Psoas muscle (tissue), 8 donors: Measurements from ENCODE around the gene CXXC5. TPM values are rescaled to one million over a fixed set of nuclear protein-coding genes. Genes with fewer than 3 reads are reported as not detected.

Experiments
- ATAC-seq, 4 donors: fragments of 200-7000 bp; cut with Tn5 transposase; one replicate each; pipeline ENCODE4 v1.9.1; 2020; ENCODE audit warnings: moderate library complexity in 3 of 4, mild to moderate bottlenecking in 2 of 4
- DNase-seq, 2 donors: peaks; one replicate each; pipeline ENCODE4 v3.0.0-alpha.2; 2020
- H3K27ac ChIP-seq: fragments of 200-600 bp; one replicate; pipeline ENCODE4 v1.8.0; 2022
- H3K27me3 ChIP-seq, 3 donors: fragments of 200-600 bp in 1 of 3; one replicate each; pipeline versions ENCODE4 v1.6.1 to v1.8.0; 2013 to 2022; ENCODE audit warnings: low read length in 2 of 3, mild to moderate bottlenecking in 2 of 3, moderate library complexity in 1 of 3; ENCODE audit not compliant: insufficient read depth in 3 of 3
- H3K36me3 ChIP-seq, 2 donors: fragments of 200-600 bp in 1 of 2; one replicate each; pipeline versions ENCODE4 v1.6.1 to v1.8.0; 2013 to 2022; ENCODE audit warnings: low read depth in 1 of 2, mild to moderate bottlenecking in 1 of 2, moderate library complexity in 1 of 2; ENCODE audit not compliant: insufficient read depth in 1 of 2
- H3K4me1 ChIP-seq: fragments of 200-600 bp; one replicate; pipeline ENCODE4 v1.8.0; 2022
- H3K4me3 ChIP-seq: fragments of 200-600 bp; one replicate; pipeline ENCODE4 v1.8.0; 2022; ENCODE audit warnings: mild to moderate bottlenecking
- H3K9me3 ChIP-seq: fragments of 200-600 bp; one replicate; pipeline ENCODE4 v1.8.0; 2022
- WGBS, 3 donors: extraction: QIAGEN DNeasy Blood & Tissue Kit; methylation state at CpG; one replicate each; pipeline versions ENCODE4 v1.1.6 to v1.1.7; 2013; 5-methylcytosine and 5-hydroxymethylcytosine counted together
- intact Hi-C, 2 donors: fragments of 100-400 bp; cut with DNase I; formaldehyde crosslinking; loops; one replicate each; pipeline versions ENCODE4 v1.11.0 to v1.14.2; 2022
- polyA plus RNA-seq, 3 donors: library from polyadenylated mRNA; stranded (reverse); fragments of 200-250 nt; gene quantifications; one replicate each; pipeline ENCODE4 v1.2.3, GENCODE V29; 2013
- total RNA-seq, 4 donors: library from RNA; stranded (reverse); fragmentation: NEBNext Ultra II Directional in 2 of 4; extraction: Animal tissue kit (Norgen Biotek cat#: 25700) in 2 of 4; gene quantifications; one replicate each; pipeline versions ENCODE4 v1.2.1 to v1.2.4, GENCODE V29; 2021 to 2023
- TF ChIP-seq, protein P1 (sequence below): fragments of 200-600 bp; IDR thresholded peaks from one replicate; pipeline ENCODE4 v1.8.0; 2022; ENCODE audit warnings: antibody characterized with exemption
- donor health status: healthy with polysubstance abuse.
- donor health status: DM: no; HTN: no; CAD: no; lungs with moderate emphysema.
- donor health status: Bipolar disorder and iron deficiency.
- donor health status: healthy.
- donor health status: DM: yes; HTN: yes; CAD: no.
- donor health status: DM: no; HTN: no; CAD: no.
- donor health status: DM: no; HTN: no; CAD: no.
- donor health status: DM: yes; HTN: yes; CAD: no.

Gene CXXC5
- total and polyA plus RNA-seq, 7 donors: 24.5 to 88.3 (median 47.2) TPM

DNA sequence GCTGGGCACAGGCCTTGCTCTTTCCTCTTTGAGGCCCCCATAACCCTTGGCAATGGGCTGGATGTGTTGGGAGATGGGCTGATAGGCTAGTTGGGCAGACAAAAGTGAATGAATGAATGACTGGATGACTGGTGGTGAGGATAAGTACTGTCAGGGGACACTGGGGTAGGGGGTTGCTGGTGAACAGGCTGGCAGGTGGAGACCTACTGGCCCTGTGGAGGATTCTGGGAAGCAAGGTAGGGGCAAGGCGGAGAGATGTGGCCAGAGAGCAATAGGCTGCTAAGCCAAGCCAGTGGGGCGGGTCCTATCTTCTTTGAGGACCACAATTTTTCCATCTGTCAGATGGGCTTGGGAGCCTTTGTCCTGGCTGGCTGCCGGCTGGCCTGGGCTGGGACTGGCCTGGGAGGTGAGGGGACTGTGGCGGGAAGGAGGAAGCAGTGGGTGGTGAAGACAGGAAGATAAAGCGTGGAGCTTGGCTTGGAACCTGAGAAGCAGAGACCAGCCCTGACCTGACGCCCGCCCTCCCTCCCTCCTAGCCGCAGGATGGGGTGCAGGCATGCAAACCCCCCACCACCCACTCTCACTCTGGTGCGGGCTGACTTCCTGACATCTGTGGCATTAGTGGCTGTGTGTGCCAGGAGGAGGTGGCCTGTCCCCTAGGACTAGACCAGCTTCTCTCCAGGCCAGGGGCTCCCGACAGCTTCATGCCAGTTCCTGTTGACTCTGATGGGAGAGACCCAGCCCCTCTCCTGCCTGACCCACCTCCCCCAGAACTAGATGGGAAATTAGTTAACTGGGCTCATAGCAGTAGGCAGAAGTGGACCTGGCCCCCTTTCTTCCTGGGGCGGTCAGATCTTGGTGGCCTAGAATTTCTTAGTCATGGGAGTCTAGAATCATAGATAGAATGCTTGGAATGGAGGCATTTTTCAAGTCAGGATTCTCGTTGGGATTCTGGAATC, 9.5 kb downstream of the CXXC5 start:
- Histone ChIP-seq H3K27me3 (no peaks in the 10 kb centered on the region), H3K27ac (peak overlapping the region; percentile 98), H3K4me1 (peaks cover 98% of the 10 kb centered on the region), H3K4me3 (peak overlapping the region; percentile 62), H3K36me3 (no peaks in the 10 kb centered on the region), H3K9me3 (no peaks in the 10 kb centered on the region)
- no peak for DNase-seq
- intact Hi-C loops: no loop called here
- peak in 1 of 4 donors; percentile 5 for ATAC-seq
- TF ChIP-seq, protein P1, sequence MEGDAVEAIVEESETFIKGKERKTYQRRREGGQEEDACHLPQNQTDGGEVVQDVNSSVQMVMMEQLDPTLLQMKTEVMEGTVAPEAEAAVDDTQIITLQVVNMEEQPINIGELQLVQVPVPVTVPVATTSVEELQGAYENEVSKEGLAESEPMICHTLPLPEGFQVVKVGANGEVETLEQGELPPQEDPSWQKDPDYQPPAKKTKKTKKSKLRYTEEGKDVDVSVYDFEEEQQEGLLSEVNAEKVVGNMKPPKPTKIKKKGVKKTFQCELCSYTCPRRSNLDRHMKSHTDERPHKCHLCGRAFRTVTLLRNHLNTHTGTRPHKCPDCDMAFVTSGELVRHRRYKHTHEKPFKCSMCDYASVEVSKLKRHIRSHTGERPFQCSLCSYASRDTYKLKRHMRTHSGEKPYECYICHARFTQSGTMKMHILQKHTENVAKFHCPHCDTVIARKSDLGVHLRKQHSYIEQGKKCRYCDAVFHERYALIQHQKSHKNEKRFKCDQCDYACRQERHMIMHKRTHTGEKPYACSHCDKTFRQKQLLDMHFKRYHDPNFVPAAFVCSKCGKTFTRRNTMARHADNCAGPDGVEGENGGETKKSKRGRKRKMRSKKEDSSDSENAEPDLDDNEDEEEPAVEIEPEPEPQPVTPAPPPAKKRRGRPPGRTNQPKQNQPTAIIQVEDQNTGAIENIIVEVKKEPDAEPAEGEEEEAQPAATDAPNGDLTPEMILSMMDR: no peak
- 13 to 24% (median 14%) methylated on average over 11 to 12 of the region's 12 CpGs for WGBS, 3 donors

GRCh38 chr5:139658501-139658927, 10.4 kb downstream of the CXXC5 start:
- Histone ChIP-seq H3K4me3 (peak overlapping the region; percentile 62), H3K36me3 (no peaks in the 10 kb centered on the region), H3K4me1 (peaks cover 98% of the 10 kb centered on the region), H3K27ac (peak overlapping the region; percentile 98), H3K9me3 (no peaks in the 10 kb centered on the region), H3K27me3 (no peaks in the 10 kb centered on the region)
- WGBS, 3 donors: 14 to 20% (median 15%) methylated on average over 13 to 14 of the region's 14 CpGs
- ATAC-seq: peak in 3 of 4 donors; percentile 11 to 23 (median 22)
- TF ChIP-seq, protein P1: no peak
- intact Hi-C loops: no loop called here
- peak; percentile 63 to 83 for DNase-seq

DNA sequence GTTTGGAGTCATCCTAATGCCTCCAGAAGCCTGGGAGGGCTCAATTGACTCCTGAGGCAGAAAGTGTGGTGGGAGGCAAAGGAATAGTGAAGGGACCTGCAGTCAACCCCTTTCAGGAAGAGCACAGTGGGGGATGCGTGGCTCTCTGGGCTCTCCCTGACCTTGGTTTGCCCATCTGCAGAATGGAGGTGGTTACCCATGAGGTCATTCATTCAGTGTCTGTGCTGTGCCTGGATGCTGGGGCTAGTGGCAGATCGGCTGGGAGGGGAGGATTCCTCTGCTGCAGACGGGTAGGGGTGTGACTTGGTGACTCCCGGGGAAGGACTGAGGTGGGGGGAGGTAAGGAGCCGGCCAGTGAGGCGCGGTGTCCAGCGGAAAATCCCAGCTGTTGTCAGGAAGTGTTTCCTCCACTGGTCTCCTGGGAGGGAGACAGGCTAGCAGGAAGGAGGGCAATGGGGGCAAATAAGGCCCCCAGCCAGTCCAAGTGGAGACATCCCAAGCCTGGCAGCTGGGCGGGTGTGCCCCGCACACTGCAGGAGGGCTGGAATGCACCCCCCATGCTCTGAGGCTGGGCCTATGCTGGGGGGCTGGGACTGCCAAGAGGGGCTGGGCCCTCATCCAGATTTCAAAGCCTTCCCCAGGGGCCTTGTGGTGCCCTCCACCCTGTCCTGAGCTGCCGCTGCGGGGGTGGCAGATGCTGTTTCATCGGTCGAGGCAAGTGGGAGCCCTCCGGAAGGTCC, 10.9 kb downstream of the CXXC5 start:
- Histone ChIP-seq H3K4me3 (peak overlapping the region; percentile 62), H3K9me3 (no peaks in the 10 kb centered on the region), H3K4me1 (peaks cover 99% of the 10 kb centered on the region), H3K27me3 (no peaks in the 10 kb centered on the region), H3K27ac (peak overlapping the region; percentile 98), H3K36me3 (no peaks in the 10 kb centered on the region)
- ATAC-seq: peak; percentile 5 to 44 (median 29)
- DNase-seq: peak; percentile 57 to 85
- 3 to 11% (median 3%) methylated on average over 13 to 15 of the region's 15 CpGs for WGBS, 3 donors
- intact Hi-C loops: no loop called here
- TF ChIP-seq, protein P1: no peak

DNA sequence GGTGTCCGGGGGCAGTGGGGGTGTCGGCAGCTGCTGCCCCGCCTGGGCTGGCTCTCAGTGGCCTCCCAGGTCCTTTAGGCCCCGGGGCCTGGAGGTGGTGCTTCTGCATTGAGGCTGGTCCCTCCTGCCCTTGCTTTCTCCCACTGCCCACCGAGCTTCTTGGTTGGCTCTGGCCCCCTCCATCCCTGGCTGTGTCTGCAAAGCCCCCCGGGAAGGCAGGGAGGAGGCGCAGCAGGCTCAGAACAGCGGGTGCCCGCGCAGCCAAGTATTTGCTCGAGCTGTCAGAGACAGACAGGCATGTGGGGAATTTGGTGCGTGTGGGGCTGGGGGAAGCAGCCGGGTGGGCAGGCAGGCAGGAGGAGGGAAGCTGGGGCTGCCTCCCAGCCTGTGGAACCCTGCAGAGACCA, 11.5 kb downstream of the CXXC5 start:
- 0 to 7% (median 4%) methylated on average over 8 to 13 of the region's 13 CpGs for WGBS, 3 donors
- H3K27ac ChIP-seq: peak overlapping the region; percentile 98
- no peaks in the 10 kb centered on the region for H3K27me3 ChIP-seq
- no peaks in the 10 kb centered on the region for H3K36me3 ChIP-seq
- intact Hi-C loops: no loop called here
- H3K4me3 ChIP-seq: peak overlapping the region; percentile 62
- ATAC-seq (no peak), DNase-seq (no peak)
- no peaks in the 10 kb centered on the region for H3K9me3 ChIP-seq
- TF ChIP-seq, protein P1: no peak
- peaks cover 99% of the 10 kb centered on the region for H3K4me1 ChIP-seq
